Endothelial cell (in vitro differentiated cells): ENCODE measurements around the gene RBP5. TPM values are rescaled to one million over a fixed set of nuclear protein-coding genes. Genes with fewer than 3 reads are reported as not detected.
A peak's percentile ranks its signal among the peaks of the same experiment; 100 is the strongest.
"Not testable (repeated sequence)": the region's sequence is repeated elsewhere in the genome, so short reads cannot be mapped to it uniquely, and the experiment has no call there.

Experiments used
- DNase-seq: peaks from one replicate; pipeline ENCODE4 v3.0.0; 2021; ENCODE audit warnings: low spot score
- H3K27ac Mint-ChIP-seq: one replicate; pipeline ENCODE4 v1.8.0; 2021; ENCODE audit warnings: mixed read lengths, inconsistent platforms; ENCODE audit not compliant: unreplicated experiment
- H3K27me3 Mint-ChIP-seq: one replicate; pipeline ENCODE4 v1.8.0; 2021; ENCODE audit warnings: mild to moderate bottlenecking, moderate library complexity, mixed read lengths, inconsistent platforms; ENCODE audit not compliant: unreplicated experiment
- H3K36me3 Mint-ChIP-seq: one replicate; pipeline ENCODE4 v1.8.0; 2021; ENCODE audit warnings: mild to moderate bottlenecking, low read depth, mixed read lengths, inconsistent platforms; ENCODE audit not compliant: unreplicated experiment
- H3K4me1 Mint-ChIP-seq: one replicate; pipeline ENCODE4 v1.8.0; 2021; ENCODE audit warnings: mild to moderate bottlenecking, mixed read lengths, inconsistent platforms; ENCODE audit not compliant: unreplicated experiment
- H3K4me3 Mint-ChIP-seq: one replicate; pipeline ENCODE4 v1.8.0; 2021; ENCODE audit warnings: mild to moderate bottlenecking, mixed read lengths, inconsistent platforms; ENCODE audit not compliant: unreplicated experiment
- H3K9me3 Mint-ChIP-seq: one replicate; pipeline ENCODE4 v1.8.0; 2021; ENCODE audit warnings: mixed read lengths, inconsistent platforms; ENCODE audit not compliant: unreplicated experiment
- total RNA-seq: library from RNA; stranded (reverse); fragmentation: NEBNext Ultra II Directional; extraction: Animal tissue kit (Norgen Biotek cat#: 25700); gene quantifications from one replicate; pipeline ENCODE4 v1.2.1, GENCODE V29; 2021; ENCODE audit not compliant: unreplicated experiment
- TF ChIP-seq, protein P1 (sequence below): fragments of 200-600 bp; sonication (generic); IDR thresholded peaks from one replicate; pipeline ENCODE4 v1.5.0; 2021; ENCODE audit warnings: antibody characterized with exemption; ENCODE audit not compliant: unreplicated experiment

Gene RBP5
- total RNA-seq, 1 donor from 2014 or later: 1.0 TPM

DNA sequence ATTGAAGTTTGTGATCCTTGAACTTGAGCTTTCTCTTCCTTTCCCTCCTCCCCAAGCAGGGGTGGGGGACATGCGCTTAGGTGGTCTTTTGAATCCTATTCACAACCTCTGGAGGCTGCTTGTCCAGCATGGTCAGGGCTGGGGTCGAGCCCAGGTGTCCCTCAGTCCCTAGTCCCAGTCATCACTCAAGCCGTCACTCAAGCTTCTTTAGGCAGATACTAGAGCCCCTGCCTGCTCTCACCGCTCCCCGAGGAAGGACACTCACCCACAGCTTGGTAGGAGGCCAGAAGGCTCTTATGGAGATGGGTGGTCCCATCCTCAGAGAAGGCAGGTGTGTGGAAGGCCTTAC is 19.1 kb downstream of the RBP5 start:
- Mint-ChIP-seq H3K9me3 (no peaks in the 10 kb centered on the region), H3K27me3 (no peaks in the 10 kb centered on the region), H3K4me3 (peak overlapping the region; percentile 92), H3K4me1 (peaks cover 7% of the 10 kb centered on the region), H3K27ac (no peak overlapping the region), H3K36me3 (peaks cover 7% of the 10 kb centered on the region)
- DNase-seq: no peak
- TF ChIP-seq, protein P1, sequence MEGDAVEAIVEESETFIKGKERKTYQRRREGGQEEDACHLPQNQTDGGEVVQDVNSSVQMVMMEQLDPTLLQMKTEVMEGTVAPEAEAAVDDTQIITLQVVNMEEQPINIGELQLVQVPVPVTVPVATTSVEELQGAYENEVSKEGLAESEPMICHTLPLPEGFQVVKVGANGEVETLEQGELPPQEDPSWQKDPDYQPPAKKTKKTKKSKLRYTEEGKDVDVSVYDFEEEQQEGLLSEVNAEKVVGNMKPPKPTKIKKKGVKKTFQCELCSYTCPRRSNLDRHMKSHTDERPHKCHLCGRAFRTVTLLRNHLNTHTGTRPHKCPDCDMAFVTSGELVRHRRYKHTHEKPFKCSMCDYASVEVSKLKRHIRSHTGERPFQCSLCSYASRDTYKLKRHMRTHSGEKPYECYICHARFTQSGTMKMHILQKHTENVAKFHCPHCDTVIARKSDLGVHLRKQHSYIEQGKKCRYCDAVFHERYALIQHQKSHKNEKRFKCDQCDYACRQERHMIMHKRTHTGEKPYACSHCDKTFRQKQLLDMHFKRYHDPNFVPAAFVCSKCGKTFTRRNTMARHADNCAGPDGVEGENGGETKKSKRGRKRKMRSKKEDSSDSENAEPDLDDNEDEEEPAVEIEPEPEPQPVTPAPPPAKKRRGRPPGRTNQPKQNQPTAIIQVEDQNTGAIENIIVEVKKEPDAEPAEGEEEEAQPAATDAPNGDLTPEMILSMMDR: no peak

DNA sequence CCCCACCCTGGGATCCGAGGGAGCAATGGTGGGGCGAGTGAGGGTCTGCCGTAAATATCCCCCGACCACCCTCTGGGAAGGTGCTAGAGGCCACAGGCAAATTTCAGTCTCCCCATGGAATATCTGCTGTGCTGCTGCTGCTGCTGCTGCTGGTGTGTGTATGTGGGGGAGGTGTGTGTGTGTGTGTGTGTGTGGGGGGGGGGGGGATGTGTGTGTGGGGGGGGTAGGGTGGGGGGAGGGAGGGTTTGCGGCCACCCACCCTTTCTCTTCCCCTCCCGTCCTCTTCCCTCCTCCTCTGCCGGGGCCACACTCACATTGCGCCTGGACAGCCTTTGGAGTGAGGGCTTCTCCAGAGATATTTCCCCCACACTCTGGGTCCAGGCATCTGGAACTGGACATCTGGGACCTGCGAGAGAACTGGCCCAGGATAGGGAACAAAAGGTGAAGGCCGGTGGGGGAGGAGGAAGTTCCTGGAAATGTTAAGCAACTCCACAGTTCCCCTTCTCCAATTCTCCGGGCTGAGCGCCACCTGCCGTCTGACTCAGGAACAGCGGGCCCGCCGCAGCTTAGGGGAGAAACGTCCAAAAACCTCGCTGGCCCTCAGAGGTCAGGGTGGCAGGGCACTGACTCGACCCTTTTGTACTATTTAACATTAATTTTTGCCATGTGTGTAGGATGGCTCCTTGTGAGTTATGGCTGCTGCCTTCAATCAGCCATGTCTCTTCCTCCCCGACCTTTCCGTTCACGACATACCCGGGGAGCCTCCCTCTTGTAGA is 19.7 kb downstream of the RBP5 start, which contains the start of gene C1RL:
Gene C1RL, minus strand, starts transcription at position 419 of the 776 bp plus-strand sequence. Its CDS starts 34 bp downstream, at position 385.
- peak; percentile 96 for DNase-seq
- TF ChIP-seq, protein P1: peak; percentile 92
- peaks cover 6% of the 10 kb centered on the region for H3K36me3 Mint-ChIP-seq
- no peaks in the 10 kb centered on the region for H3K9me3 Mint-ChIP-seq
- H3K27ac Mint-ChIP-seq: peak within 1 kb of the TSS; percentile 98
- H3K4me1 Mint-ChIP-seq: peaks cover 7% of the 10 kb centered on the region
- H3K27me3 Mint-ChIP-seq: no peaks in the 10 kb centered on the region
- peak within 1 kb of the TSS; percentile 92 for H3K4me3 Mint-ChIP-seq

DNA sequence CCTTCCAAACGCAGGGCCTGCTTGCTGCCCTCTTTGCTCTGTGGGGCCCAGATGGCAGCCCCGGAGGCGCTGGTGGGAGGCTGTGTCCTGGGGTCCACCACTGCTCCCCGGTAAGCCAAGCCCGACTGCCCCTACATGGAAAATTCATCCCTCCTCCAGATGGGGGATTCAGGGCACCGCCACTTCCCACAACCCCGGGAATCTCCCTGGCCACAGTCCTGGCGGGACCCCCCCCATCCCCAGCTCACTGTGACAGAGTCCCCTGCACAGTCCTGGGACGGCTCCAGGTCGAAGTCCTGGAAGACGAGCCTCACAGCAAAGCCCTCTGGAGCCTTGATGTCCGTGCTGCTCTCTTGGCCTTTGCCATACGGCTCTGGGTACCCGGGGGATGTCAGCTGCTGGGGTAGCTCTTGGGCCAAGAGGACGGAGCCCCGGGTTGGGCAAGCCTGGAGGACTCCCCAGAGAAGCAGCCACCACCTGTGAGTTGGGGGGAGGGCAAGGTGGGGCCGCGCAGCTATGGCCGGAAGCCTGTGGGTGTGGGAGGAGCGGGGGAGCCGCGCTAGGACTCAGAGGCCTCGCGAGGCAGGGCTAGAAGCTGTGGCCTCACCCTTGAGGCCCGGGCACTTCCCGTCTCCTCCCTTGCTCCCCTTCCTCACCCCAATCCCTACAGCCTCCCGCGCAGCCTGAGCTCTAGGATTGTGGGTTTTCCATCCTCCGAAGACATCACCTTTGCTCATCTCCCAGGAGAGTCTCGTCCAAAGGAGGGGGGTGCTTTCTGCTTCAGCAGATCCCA is 20.5 kb downstream of the RBP5 start:
- peaks cover 14% of the 10 kb centered on the region for H3K36me3 Mint-ChIP-seq
- no peaks in the 10 kb centered on the region for H3K27me3 Mint-ChIP-seq
- no peaks in the 10 kb centered on the region for H3K9me3 Mint-ChIP-seq
- DNase-seq: peak; percentile 57
- peaks cover 11% of the 10 kb centered on the region for H3K4me1 Mint-ChIP-seq
- peak overlapping the region; percentile 95 for H3K27ac Mint-ChIP-seq
- TF ChIP-seq, protein P1: no peak
- peak overlapping the region; percentile 92 for H3K4me3 Mint-ChIP-seq

DNA sequence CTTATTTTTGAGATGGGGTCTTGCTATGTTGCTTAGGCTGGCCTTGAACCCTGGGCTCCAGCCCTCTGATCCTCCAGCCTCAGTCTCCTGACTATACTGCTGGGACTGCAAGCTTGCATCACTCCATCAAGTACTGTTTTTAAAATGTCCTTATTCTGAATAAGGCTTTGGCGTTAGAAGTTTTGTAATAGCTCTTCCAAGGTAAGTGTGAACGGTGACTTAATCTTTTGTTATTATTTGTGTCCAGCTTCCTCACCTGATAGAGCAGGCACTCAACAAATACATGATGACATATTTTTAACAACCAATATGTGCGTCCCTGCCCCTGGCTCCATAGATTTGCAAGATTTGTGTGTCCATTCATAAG is 21.1 kb downstream of the RBP5 start:
- peaks cover 15% of the 10 kb centered on the region for H3K4me1 Mint-ChIP-seq
- no peaks in the 10 kb centered on the region for H3K9me3 Mint-ChIP-seq
- TF ChIP-seq, protein P1: no peak
- H3K27ac Mint-ChIP-seq: no peak overlapping the region
- DNase-seq: no peak
- H3K36me3 Mint-ChIP-seq: peaks cover 18% of the 10 kb centered on the region
- no peaks in the 10 kb centered on the region for H3K27me3 Mint-ChIP-seq
- H3K4me3 Mint-ChIP-seq: peak overlapping the region; percentile 92

DNA sequence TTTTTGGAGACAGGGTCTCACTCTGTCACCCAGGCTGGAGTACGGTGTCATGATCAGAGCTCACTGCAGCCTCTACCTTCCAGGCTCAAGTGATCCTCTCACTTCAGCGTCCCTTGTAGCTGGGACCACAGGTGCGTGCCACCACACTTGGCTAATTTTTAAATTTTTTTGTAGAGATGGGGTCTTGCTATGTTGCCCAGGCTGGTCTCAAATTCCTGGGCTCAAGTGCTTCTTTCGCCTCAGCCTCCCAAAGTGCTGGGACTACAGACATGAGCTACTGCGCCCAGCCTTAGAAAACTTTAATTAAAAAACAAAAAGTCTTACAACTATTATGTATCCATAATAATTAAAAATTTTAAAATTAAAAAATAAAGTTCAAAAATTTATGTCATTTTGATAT is 21.5 kb downstream of the RBP5 start:
- not testable (repeated sequence) for H3K4me3 Mint-ChIP-seq

More for the DNA sequence above, 21.5 kb downstream of the RBP5 start:
- peaks cover 23% of the 10 kb centered on the region for H3K36me3 Mint-ChIP-seq
- H3K27me3 Mint-ChIP-seq, DNase-seq, H3K9me3 Mint-ChIP-seq, H3K27ac Mint-ChIP-seq: not testable (repeated sequence)
- H3K4me1 Mint-ChIP-seq: peaks cover 17% of the 10 kb centered on the region
